ENCODE results near the gene NIN. TPM values are rescaled to one million over a fixed set of nuclear protein-coding genes. Genes with fewer than 3 reads are reported as not detected.
"Not testable (repeated sequence)": the region's sequence is repeated elsewhere in the genome, so short reads cannot be mapped to it uniquely, and the experiment has no call there.

Gene NIN
- total RNA-seq, 1 donor = 40.2 TPM

GRCh38 chr14:50697659-50698290, 133.2 kb downstream of the NIN start:
- no peaks in the 10 kb centered on the region for H3K4me1 ChIP-seq (ENCODE audit: insufficient read depth, low read length)
- no peak for DNase-seq (ENCODE audit: insufficient read length, low spot score, missing footprints)
- H2AFZ ChIP-seq (ENCODE audit: low read length) = no peak overlapping the region
- H3K36me3 ChIP-seq (ENCODE audit: insufficient read depth, low read length) = no peaks in the 10 kb centered on the region
- peaks cover 5% of the 10 kb centered on the region for H3K9me3 ChIP-seq (ENCODE audit: low read depth, low read length)
- no peaks in the 10 kb centered on the region for H4K20me1 ChIP-seq (ENCODE audit: insufficient read depth, low read length)
- H3K27ac ChIP-seq (ENCODE audit: low read depth, low read length) = no peak overlapping the region
- TF ChIP-seq CTCF (IDR thresholded peaks at IDR 0.05; ENCODE audit: extremely low read depth, low read depth, low read length) = no peak
- no peaks in the 10 kb centered on the region for H3K27me3 ChIP-seq (ENCODE audit: insufficient read depth, low read length)
- H3K79me2 ChIP-seq (ENCODE audit: insufficient read depth, low read length) = no peaks in the 10 kb centered on the region
- no peak overlapping the region for H3K4me2 ChIP-seq (ENCODE audit: insufficient read depth, low read length)
- H3K4me3 ChIP-seq (ENCODE audit: insufficient read depth, low read length) = no peak overlapping the region

- H3K27me3 ChIP-seq (ENCODE audit: insufficient read depth, low read length); H3K4me3 ChIP-seq (ENCODE audit: insufficient read depth, low read length); H2AFZ ChIP-seq (ENCODE audit: low read length); H3K4me1 ChIP-seq (ENCODE audit: insufficient read depth, low read length); H3K27ac ChIP-seq (ENCODE audit: low read depth, low read length); H3K4me2 ChIP-seq (ENCODE audit: insufficient read depth, low read length); H3K36me3 ChIP-seq (ENCODE audit: insufficient read depth, low read length); H4K20me1 ChIP-seq (ENCODE audit: insufficient read depth, low read length); DNase-seq (ENCODE audit: insufficient read length, low spot score, missing footprints); H3K79me2 ChIP-seq (ENCODE audit: insufficient read depth, low read length); H3K9me3 ChIP-seq (ENCODE audit: low read depth, low read length): not testable (repeated sequence)
Measured at GRCh38 chr14:50694260-50694659, 136.7 kb downstream of the NIN start.

- H3K4me3 ChIP-seq (ENCODE audit: insufficient read depth, low read length) = no peak overlapping the region
- H3K4me1 ChIP-seq (ENCODE audit: insufficient read depth, low read length) = no peaks in the 10 kb centered on the region
- no peaks in the 10 kb centered on the region for H3K36me3 ChIP-seq (ENCODE audit: insufficient read depth, low read length)
- peaks cover 2% of the 10 kb centered on the region for H3K9me3 ChIP-seq (ENCODE audit: low read depth, low read length)
- no peak for TF ChIP-seq CTCF (IDR thresholded peaks at IDR 0.05; ENCODE audit: extremely low read depth, low read depth, low read length)
- H3K27me3 ChIP-seq (ENCODE audit: insufficient read depth, low read length) = no peaks in the 10 kb centered on the region
- no peak overlapping the region for H2AFZ ChIP-seq (ENCODE audit: low read length)
- DNase-seq (ENCODE audit: insufficient read length, low spot score, missing footprints) = no peak
- no peaks in the 10 kb centered on the region for H4K20me1 ChIP-seq (ENCODE audit: insufficient read depth, low read length)
- H3K4me2 ChIP-seq (ENCODE audit: insufficient read depth, low read length) = no peak overlapping the region
- H3K79me2 ChIP-seq (ENCODE audit: insufficient read depth, low read length) = no peaks in the 10 kb centered on the region
- no peak overlapping the region for H3K27ac ChIP-seq (ENCODE audit: low read depth, low read length)
Measured at GRCh38 chr14:50688875-50689274, 142.1 kb downstream of the NIN start.

- Histone ChIP-seq H4K20me1 (ENCODE audit: insufficient read depth, low read length) (no peaks in the 10 kb centered on the region), H3K79me2 (ENCODE audit: insufficient read depth, low read length) (no peaks in the 10 kb centered on the region), H3K27me3 (ENCODE audit: insufficient read depth, low read length) (no peaks in the 10 kb centered on the region), H3K36me3 (ENCODE audit: insufficient read depth, low read length) (no peaks in the 10 kb centered on the region), H3K27ac (ENCODE audit: low read depth, low read length) (no peak overlapping the region), H3K4me2 (ENCODE audit: insufficient read depth, low read length) (no peak overlapping the region), H3K9me3 (ENCODE audit: low read depth, low read length) (no peaks in the 10 kb centered on the region), H3K4me3 (ENCODE audit: insufficient read depth, low read length) (no peak overlapping the region), H3K4me1 (ENCODE audit: insufficient read depth, low read length) (peaks cover 34% of the 10 kb centered on the region), H2AFZ (ENCODE audit: low read length) (no peak overlapping the region)
- no peak for DNase-seq (ENCODE audit: insufficient read length, low spot score, missing footprints)
- TF ChIP-seq CTCF (IDR thresholded peaks at IDR 0.05; ENCODE audit: extremely low read depth, low read depth, low read length) = no peak
Measured at GRCh38 chr14:50679674-50680073, 151.3 kb downstream of the NIN start.
